ENCODE measurements around the gene PAPPA. TPM values are rescaled to one million over a fixed set of nuclear protein-coding genes. Genes with fewer than 3 reads are reported as not detected.

PAPPA gene
- total and polyA plus RNA-seq, 2 of the 8 experiments (the other 6 are each of a cell fraction or from before 2014, with no cell fraction given) = 0.18 to 0.63 TPM

- no peak for FAIRE-seq
- POLR2A ChIA-PET (ENCODE audit: partially characterized antibody) = no interaction called here
- H3K4me2 ChIP-seq (ENCODE audit: insufficient read depth in 1 of 2, low read depth in 2 of 2, low read length in 2 of 2) = no peak overlapping the region
These were observed 297.0 kb downstream of the PAPPA start for GRCh38 chr9:116450378-116451139.

More at GRCh38 chr9:116450378-116451139, 297.0 kb downstream of the PAPPA start:
- Histone ChIP-seq H3K27ac (ENCODE audit: low read depth, low read length) (no peak overlapping the region), H2AFZ (ENCODE audit: low read length) (no peak overlapping the region), H3K27me3 (replicated peaks in 1 of 4; ENCODE audit: control insufficient read depth in 3 of 4, extremely low read depth in 1 of 4, insufficient read depth in 3 of 4, low read length in 3 of 4) (no peaks in the 10 kb centered on the region), H4K91ac (replicated peaks; ENCODE audit: insufficient read length, low read length) (peak overlapping the region; percentile 25), H2BK15ac (ENCODE audit: low read length) (no peak overlapping the region), H3K23ac (ENCODE audit: insufficient read length) (no peak overlapping the region), H3K4me3 (ENCODE audit: extremely low read depth in 1 of 4, insufficient read depth in 2 of 4, low read depth in 3 of 4, low read length in 4 of 4) (no peak overlapping the region), H2BK120ac (replicated peaks; ENCODE audit: low read depth, low read length) (no peak overlapping the region), H3K14ac (ENCODE audit: insufficient read length) (no peak overlapping the region), H3K36me3 (ENCODE audit: control insufficient read depth in 2 of 4, insufficient read depth in 4 of 4, low read length in 3 of 4) (no peaks in the 10 kb centered on the region), H4K8ac (ENCODE audit: extremely low read depth, insufficient read depth, low read length) (no peak overlapping the region), H3K9me3 (ENCODE audit: insufficient read depth in 2 of 2, low read depth in 1 of 2, low read length in 1 of 2) (no peaks in the 10 kb centered on the region), H2BK12ac (ENCODE audit: low read depth, low read length) (no peak overlapping the region), H3K23me2 (ENCODE audit: low read depth, low read length) (no peaks in the 10 kb centered on the region), H4K5ac (ENCODE audit: insufficient read length, low read depth, low read length) (no peak overlapping the region), H3K56ac (replicated peaks; ENCODE audit: insufficient read length, low read depth, low read length) (no peak overlapping the region), H2AK5ac (ENCODE audit: low read depth, low read length) (no peak overlapping the region), H3K79me2 (ENCODE audit: control insufficient read depth in 1 of 2, insufficient read depth in 2 of 2, low read length in 2 of 2) (no peaks in the 10 kb centered on the region), H4K20me1 (replicated peaks in 1 of 2; ENCODE audit: control insufficient read depth in 1 of 2, insufficient read depth in 2 of 2, low read length in 2 of 2) (no peaks in the 10 kb centered on the region), H2BK5ac (ENCODE audit: low read depth, low read length) (no peak overlapping the region), H3K18ac (ENCODE audit: extremely low read depth, low read length) (peak overlapping the region; percentile 4; the same call in 1 of the 2 replicates), H2BK20ac (ENCODE audit: low read length) (no peak overlapping the region; the same call in 1 of the 2 replicates), H3K9ac (replicated peaks in 1 of 4; ENCODE audit: extremely low read depth in 1 of 4, low read depth in 3 of 4, low read length in 3 of 4) (no peak overlapping the region; a peak in 1 of 7 replicates), H3K4ac (replicated peaks; ENCODE audit: insufficient read length, low read depth, low read length) (no peak overlapping the region), H3K4me1 (replicated peaks in 1 of 4; ENCODE audit: control insufficient read depth in 3 of 4, insufficient read depth in 4 of 4, low read length in 3 of 4) (peaks cover 0 to 3% (median 0%) of the 10 kb centered on the region in 4 experiments; a peak in 1 of 7 replicates), H3K79me1 (ENCODE audit: low read depth, low read length) (no peaks in the 10 kb centered on the region)
- no peak for TF ChIP-seq MAX (IDR thresholded peaks at IDR 0.05)
- no peak for TF ChIP-seq SIN3A (conservative IDR thresholded peaks at IDR 0.05 in 1 of 2, IDR thresholded peaks at IDR 0.05 in 1 of 2; ENCODE audit: low read depth in 1 of 2, low read length in 2 of 2)
- TF ChIP-seq EGR1 (IDR thresholded peaks at IDR 0.05; ENCODE audit: borderline replicate concordance, low read depth, low read length) = no peak
- TF ChIP-seq NRF1 (IDR thresholded peaks at IDR 0.05; ENCODE audit: low read depth, low read length) = no peak
- no peak for TF ChIP-seq CBX8 (IDR thresholded peaks at IDR 0.05; ENCODE audit: borderline replicate concordance, low read depth, low read length)
- TF ChIP-seq RBBP5 (IDR thresholded peaks at IDR 0.05; ENCODE audit: borderline replicate concordance, low read depth, low read length) = no peak
- TF ChIP-seq KDM1A (IDR thresholded peaks at IDR 0.05; ENCODE audit: borderline replicate concordance, low read length) = 0 out of 2 replicates have a peak, but pooled peaks have one; percentile 34
- no peak for TF ChIP-seq CEBPB (IDR thresholded peaks at IDR 0.05; ENCODE audit: low read depth, low read length)
- DNase-seq (ENCODE audit: low read depth in 1 of 2, low spot score in 2 of 2) = no peak
- CTCF ChIA-PET (ENCODE audit: partially characterized antibody) = interaction anchor here (0.7 to 1.3 kb wide), 2 partner anchors 44 to 45 kb away, joined by 3 read pairs; no protein-coding TSS in a partner anchor
- WGBS, 2 experiments (ENCODE audit: extremely low coverage in 1 of 2, insufficient coverage in 1 of 2, insufficient read length in 1 of 2, insufficient replicate concordance in 2 of 2, low coverage in 1 of 2, low lambda C conversion rate in 2 of 2, missing lambda C conversion rate in 1 of 2) = 81% methylated on average over 3 of the region's 3 CpGs; no CpG with 5 or more reads in 1 of the 2 experiments

All from H1 (cell line).